ENCODE measurements around the gene HOXA11.

HOXA11 gene

DNA sequence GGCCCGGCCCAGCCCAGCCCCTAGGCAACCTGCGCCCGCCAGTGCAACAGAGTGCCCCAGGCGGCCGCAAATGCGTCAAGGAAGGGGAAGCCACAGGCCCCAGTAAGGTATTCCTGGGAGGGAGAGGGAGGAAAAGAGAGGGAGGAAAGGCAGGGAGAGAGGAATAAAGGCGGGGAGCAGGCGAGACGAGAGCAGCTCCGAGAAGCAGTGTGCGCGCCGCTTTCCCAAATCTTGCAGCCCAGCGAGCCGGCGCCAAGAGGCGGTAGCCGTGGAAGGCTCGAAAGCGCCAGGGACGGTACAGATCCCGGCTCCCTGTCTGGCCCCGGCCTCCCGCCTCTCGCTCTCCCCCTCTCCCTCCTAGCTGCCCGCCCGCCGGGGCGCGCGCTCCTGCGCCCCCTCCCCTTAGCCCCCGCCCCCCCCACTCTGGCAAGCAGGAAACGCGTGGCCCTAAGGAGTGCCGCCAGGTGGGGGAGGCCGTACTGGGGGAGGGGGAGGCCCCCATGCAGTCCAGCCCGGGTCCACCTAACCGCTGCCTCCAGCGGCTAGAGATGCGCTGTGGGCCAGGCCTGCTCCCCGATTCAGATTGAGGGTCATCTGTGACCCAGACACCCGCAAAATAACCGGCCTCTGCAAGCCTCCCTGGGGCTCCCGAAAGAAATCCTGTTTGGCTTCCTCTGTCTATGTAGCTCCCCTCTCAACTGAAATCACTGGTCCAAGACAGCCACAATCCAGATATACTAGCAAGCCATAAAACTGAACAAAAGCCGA lies 15.2 kb downstream of the HOXA11 start:
- no peak for FAIRE-seq

DNA sequence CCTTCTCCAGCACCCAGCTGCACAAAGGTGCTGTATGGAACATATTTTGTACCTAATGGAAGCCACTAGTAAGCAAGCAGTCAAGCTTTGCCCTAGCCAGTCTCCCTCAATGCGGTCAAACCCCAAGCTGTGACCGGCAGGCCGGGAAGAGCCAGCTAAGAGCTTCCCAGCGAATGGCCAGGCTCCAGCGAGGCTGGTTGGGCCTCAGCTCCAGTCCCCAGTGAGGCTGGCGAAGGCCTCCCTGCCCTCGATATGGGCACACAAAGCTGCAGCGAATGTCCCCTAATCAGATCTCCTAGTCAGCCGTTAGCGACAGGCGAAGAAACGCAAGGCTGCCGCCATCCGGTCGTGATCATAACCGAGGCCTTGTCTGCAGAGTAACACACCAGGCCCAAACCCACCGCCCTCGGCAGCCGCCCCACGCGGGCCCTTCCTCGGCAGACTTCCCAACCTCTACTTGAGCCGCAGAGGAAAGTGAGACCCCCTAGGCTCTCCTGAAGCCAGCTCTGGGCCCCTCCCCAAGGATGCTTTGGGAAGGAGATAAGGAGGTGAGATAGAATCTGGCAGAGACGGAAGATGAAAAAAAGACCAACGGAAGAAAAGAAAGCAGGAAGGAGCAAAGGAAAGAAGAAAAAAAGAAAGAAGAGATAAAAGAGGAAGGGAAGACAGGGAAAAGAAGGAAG lies 16.6 kb downstream of the HOXA11 start:
- no peak for FAIRE-seq

DNA sequence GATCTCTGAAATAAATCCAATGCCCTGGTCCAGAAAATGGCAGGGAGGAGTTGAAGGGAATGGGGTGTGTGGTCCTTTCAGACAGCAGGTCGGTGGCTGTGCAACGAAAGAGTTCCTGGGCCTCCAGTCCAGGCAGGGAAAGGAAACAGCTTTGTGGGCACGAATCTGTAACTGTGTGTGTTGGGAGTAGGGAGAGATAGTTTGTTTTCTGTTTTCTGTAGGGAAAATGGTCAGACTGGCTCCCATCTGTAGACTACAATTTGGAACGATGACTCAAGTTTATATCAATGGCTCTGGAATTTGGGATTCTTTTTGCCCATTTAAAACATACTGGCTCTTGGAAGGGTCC lies 17.1 kb downstream of the HOXA11 start:
- no peak for FAIRE-seq

DNA sequence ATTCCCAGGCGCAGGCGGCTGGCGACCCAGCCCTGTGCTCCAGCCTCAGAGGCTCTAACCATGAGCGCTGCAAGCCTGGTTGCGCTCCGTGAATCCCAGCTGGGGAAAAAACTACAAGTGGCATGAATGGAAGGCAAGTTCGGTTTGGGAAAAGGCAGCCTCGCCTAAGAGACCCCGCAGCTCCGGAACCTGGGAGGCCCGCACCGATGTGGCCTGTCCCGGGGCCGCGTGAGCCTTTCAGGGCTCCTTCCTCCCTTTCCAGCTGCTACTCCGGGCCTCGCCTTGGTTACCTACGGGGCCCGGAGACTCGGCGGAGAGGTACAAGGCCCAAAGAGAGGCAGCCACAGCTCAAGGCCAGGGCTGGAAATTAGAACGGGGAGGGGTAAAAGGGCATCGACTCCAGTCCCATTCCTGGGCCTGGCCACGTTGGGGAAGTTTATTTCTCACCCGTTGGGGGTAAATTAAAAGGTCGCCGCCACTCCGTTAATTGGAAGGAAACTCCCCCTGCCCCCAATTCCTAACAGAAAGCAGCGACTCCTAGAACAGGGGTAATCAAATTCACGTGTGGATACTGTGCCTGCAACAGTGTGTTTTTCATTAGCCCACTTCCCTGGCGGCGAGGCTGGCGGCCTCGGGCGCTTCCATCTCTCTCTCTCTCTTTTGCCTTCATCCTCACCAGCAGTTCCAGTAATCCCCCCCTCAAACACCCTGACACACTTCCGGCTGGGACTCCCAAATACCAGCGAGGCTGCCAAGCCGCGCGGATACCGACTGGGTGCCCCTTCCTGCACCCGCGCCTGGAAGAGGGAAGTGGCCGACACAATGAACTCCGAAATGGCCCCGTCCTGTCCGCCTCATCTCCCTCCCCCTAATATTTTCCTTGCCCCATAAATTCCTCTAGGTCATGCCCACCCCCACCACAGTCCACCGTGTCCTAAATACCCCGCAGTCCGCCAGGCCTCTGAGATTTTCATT lies 18.2 kb downstream of the HOXA11 start:
- no peak for FAIRE-seq

DNA sequence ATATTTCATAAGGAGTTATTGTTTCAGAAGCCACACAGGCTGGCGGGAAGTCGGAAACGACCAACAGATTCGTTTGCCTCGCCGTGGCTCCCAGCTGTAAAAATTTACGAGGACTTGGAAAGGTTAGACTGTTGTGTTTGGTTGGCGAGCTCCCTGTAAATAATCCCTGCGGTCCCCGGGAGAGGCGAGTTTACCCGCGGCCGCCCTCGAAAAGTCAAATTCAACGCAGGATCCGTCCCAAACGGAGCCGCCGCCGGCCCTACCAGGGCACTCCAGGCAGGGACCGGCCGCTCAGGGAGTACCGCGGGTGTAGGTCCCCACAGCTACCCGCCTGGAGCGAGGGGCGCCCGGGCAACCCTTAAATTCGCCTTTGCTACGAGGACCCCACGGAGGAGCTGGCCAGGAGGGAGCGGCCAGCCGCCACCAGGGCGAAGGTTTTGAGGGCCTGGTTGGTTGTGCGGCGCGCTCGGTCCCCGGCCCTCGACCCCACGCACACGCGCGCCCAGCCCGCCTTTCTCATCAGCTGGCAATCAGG lies 19.0 kb downstream of the HOXA11 start:
- no peak for FAIRE-seq

DNA sequence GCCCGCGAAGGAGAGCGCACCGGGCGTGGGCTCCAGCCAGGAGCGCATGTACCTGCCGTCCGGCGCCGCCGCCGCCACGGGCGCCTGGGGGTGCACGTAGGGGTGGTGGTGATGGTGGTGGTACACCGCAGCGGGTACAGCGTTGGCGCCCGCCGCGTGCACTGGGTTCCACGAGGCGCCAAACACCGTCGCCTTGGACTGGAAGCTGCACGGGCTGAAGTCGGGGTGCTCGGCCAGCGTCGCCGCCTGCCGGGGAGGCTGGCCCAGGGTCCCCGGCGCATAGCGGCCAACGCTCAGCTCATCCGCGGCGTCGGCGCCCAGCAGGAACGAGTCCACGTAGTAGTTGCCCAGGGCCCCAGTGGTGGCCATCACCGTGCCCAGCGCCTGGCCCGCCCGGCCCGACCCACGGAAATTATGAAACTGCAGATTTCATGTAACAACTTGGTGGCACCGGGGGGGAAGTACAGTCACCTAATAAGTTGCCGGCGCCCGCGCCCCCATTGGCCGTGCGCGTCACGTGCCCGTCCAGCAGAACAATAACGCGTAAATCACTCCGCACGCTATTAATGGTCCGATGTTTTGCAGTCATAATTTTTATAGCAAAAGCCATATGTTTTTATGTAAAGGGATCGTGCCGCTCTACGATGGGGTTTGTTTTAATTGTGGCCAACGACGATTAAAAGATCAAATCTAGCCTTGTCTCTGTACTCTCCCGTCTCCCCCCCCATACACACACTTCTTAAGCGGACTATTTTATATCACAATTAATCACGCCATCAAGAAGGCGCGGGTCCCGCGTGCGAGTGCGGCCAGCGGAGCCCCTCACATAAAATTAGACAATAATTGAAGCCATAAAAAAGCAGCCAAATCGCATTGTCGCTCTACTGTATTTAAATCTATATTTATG lies 19.7 kb downstream of the HOXA11 start, which contains the start of gene HOXA9:
Gene HOXA9, minus strand, starts transcription at position 449 of the 907 bp plus-strand sequence. Its CDS starts 80 bp downstream, at position 369.
- peak; percentile 79 for FAIRE-seq

DNA sequence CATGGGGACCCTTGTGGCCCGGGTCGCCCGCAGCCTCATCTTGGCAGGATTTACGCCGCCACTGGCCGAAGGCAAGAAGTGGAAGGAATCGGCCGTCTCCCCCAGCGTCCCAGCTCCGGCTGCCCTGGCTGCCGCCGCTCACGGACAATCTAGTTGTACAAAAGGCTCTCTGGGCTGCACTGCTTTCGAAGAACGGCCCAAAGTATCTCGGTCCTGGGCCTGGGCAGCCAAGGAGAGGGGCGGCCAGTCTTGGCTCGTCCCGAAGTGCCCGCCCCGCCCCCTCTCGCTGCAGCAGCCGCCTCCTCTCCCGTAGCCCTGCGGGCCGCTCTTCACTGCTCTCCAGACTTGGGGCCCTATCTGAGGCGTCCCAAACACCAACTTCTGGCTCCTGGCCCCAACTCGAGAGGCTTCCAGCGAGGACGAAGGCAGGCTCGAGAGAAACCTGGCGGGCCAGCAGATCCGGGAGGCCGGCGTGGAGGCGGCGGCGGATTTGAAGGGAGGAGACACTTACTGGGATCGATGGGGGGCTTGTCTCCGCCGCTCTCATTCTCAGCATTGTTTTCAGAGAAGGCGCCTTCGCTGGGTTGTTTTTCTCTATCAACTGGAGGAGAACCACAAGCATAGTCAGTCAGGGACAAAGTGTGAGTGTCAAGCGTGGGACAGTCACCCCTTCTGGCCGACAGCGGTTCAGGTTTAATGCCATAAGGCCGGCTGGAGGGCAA lies 20.5 kb downstream of the HOXA11 start:
- no peak for FAIRE-seq

DNA sequence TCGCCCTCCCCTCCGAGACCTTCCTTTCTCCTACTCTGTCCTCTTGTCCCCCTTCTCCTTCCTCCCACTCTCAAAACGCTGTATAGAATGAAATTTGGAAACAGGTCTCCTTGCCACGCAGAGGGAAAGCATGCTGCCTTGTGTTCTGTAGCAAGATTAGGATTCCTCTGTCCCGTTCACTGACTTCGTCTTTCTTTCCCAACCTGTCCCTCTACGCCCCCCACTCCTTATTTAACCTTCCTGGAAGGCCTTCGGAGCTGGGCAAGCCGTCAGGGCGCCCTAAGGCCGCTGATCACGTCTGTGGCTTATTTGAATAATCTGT lies 21.0 kb downstream of the HOXA11 start:
- no peak for FAIRE-seq

DNA sequence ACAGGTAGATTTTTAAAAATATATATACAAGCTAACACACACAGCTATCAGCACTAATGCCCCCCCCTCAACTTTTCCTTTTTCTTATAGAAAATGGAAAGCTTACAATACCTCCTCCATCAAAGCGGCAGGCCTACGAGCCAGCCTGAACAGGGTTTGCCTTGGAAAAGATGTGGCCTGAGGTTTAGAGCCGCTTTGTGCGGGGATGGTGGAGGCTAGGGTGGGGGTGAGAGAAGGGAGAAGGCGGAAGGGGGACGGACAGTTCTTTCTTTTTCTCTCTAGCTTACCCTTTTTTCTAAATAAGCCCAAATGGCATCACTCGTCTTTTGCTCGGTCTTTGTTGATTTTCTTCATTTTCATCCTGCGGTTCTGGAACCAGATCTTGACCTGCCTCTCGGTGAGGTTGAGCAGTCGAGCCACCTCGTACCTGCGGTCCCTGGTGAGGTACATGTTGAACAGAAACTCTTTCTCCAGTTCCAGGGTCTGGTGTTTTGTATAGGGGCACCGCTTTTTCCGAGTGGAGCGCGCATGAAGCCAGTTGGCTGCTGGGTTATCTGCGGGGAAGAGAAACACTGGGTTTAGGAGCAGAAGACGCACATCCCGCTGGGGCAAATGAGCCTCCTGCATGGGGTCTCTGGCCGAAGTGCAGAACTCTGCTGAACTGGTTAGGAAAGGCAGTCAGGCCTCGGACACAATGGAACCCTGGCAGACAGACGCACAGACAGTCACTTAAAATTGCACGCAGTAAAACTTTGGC lies 21.6 kb downstream of the HOXA11 start:
- FAIRE-seq = no peak

DNA sequence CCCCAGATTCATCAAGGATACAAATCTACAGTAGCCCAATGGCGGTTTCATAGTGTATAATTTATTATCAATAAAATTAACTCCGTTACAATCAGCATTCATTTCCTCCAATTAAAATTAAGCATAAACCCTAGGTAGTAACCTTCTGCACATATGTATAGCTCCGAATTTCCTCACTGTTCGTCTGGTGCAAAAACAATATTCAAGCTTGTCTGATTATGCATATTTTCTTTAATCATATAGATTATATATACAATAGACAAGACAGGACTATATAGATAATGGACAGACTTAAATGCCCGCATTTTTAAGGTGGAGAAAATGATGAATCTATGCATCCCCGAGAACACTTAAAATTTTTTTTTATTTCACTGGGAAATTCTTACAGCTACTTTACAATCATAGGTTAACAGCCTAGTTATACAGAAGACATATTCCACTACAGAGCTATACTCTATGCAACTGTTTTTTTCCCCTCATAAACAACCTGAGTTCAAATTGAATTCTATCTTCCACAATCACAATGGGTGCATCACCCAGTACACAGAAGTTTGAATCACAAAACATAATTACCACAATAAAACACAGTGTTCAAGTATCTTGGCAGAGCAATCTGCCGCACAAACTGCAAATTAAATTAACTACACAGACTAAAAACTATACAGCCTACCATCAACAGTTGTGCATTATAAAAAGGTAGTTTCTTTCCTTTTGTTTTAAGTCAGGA lies 22.3 kb downstream of the HOXA11 start:
- no peak for FAIRE-seq

DNA sequence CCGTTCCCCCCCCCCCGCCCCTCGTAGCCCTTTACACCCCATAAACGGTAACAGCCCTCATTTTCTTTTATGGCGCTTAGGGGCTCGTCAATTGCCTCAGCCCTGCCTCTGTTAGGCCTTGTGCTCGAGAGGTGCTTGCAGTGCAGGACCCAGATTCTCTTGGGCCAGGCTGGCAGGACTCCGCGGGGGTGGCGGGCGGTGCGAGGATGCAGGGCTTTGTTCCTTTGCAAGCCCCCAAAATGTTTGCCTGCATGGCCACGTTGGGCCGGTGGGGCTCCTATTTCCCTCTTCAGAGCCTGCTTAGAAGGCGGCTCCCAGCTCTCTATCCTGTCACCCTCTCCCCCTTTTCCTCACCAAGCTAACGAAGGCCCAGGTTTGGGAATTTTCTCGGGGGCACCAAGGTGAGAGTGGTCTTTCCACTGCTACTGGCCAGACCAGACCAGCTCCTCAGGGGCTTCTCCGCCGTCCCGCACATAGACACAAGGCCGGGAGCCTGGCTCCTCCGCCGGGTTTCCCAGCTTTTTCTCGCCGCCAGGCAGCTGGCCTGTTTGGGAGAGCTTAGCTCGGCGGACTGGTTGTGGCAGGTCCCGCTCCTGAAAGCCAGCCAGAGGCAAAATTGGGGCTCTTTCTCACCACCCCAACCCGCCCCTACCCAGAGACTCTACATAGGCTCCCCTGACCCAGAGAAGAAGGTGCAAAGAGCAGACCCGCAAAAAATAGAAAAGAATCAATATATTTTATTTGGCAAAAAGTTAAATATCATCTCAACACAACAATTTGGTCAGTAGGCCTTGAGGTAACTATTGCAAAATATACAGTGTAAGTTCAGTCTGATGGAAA lies 23.1 kb downstream of the HOXA11 start:
- FAIRE-seq = no peak

DNA sequence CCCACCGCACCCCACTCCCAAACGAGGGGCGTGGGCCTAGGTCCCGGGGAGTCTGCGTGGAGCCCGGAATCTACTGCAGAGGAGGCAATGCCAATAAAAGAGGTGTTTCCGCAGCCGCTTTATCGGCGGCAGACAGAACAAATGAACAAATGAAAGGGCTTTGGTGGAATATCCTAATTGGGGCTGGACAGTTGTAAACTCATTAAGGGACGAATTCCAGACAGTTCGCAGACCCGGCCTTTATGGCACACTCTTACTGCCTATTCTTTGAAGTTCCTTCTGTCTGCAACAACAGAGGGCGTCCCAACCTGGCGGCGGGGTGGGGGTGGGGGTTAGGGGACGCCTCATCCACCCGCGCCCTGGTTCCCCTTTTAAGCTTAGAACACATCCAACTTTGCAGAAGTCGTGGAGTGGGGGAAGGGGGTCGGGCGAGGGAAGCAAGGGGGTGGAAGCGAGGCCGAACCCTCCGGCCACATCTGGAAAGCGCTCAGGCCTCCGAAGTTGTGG lies 23.8 kb downstream of the HOXA11 start:
- no peak for FAIRE-seq

DNA sequence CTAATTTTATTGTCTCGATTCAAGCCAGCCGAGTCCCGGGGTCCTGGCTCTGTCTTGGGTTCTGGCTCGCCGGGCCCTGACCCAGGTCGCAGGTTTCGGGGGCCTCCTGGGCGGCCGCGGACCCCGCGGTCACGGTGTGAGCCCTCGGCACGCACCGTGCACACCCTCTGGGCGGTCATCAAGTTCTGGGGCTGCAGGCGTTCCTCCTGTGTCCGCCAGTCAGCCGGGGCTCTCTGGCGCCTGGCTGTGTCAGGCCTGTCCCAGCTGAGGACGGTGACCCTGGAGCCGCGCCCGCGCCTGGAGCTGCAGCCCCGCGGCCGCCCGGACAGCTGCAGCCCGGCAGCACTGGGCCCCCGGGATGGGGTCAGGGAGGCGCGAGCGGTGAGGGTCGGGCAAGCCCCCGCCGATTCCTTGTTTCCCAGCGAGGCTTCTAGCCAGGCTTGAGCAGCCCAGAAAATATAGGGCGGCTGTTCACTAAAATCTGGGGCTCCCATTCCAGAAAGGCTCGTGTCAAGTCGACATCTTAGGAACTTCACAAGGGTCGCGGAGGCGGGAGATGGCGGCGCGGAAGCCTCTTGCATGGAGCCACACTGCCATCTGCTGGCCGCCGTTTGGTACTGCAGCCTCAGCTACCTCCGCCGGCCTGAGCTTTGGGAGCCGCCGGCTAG lies 24.4 kb downstream of the HOXA11 start:
- peak; percentile 58 for FAIRE-seq

DNA sequence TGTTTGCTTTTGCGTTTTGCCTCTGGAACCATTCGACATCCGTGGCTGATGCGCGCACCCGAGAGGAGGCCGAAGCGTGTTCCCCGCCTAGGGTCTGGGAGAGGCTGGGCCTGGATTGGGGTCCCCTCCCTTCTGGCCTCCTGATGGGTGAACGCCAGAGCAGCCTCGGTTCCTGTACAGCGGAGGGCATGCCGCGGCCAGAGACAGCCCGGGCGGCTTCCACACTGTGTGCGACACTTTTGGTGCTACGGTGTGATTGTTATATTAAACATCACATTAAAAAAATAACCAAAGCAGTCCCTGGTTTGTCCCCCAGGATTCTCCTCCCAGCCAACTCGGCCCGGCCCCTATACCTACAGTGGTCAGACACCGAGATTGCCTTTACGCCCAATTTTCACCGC lies 24.9 kb downstream of the HOXA11 start:
- no peak for FAIRE-seq

DNA sequence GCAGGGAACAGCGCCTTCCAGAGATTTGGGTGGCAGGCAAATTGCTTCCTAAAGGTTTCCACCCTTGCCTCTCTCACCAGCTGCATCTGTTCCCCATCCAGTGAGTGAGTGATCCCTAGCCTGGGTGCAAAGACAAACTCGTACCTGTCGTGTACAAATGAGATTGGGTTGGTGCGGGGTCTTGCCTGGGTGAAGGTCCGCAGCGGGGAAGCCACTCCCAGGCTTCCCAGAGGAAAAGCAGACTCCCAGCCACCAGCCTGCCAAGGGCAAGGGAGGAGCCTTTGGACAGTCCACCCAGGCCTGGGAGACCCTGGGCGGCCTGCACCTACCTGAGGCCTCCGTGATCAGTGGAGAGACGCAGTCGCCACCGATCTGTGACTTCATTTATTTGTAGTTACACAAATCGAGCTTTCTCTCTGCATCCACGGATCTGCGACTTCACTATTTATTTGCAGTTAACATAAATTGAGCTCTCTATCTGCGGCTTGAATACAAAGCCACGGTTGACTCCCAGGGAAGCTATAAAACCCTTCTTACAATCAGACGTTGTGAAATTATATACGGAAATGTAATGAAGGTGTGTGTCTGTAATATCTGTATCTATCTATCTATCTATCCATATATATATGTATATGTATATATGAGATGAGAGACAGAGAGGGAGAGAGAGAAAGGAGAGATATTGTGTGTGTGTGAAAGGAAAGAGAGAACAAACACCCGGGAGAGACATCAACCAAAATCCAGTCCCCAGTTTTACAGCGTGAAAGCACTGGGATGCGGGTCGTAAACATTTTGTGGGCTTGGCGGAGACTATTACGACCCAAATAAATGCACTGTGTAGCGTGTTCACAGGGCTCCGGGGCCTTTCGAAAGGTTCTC lies 25.5 kb downstream of the HOXA11 start:
- FAIRE-seq = no peak

DNA sequence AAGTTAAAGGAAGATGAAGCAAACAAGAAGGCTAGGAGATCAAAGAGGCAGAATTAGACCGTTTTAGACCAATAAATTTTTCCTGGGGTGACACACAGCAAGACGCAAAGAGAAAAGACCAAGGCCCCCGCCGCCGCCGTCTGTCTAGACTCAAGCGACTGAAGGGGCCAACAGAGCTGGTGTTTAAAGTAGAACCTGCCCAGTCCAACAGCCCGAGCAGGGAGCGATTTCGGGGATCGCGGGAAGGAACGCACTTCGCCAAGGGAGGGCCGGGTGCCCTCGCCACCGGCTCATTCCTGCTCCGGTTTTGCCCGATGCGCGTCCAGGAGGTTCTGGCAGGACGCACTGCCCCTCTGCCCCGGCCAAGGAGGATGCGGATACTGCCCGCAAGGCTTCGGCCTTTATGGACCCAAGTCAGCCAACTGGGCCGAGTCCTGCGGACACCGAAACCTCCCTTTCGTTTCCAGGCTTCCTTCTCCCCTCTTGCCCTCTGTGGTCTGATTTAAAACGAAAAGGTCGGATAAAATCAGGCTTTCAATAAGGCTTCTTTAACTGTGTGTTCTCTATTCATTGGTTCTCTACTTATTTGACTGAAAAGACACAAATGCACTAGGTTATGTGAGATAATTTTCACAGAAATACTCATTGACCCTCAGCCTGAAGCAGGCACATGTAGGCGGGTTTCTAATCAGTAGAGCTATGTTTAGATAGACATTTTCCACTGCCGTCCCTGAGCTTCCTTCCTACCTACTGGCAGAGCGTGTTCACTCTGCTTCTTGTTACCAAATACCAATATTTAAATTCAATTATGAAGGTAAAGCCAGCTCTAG lies 26.4 kb downstream of the HOXA11 start:
- FAIRE-seq = no peak
